BJ (cell line): ENCODE measurements around the gene ABCC1. TPM values are rescaled to one million over a fixed set of nuclear protein-coding genes. Genes with fewer than 3 reads are reported as not detected.

Experiments used
- CTCF ChIA-PET: fragments of 350-600 bp; formaldehyde crosslinking; extraction: SDS; loops from one replicate; lab custom pipeline; 2021; ENCODE audit warnings: antibody characterized with exemption, inconsistent platforms; lab: Yijun Ruan, JAX
- POLR2A ChIA-PET: fragments of 300-600 bp; sonication (Branson Sonifier 250); formaldehyde crosslinking; extraction: SDS; loops from one replicate; lab custom pipeline; 2021; ENCODE audit warnings: antibody characterized with exemption; lab: Charles Lee
- DNase-seq: peaks from one replicate; pipeline ENCODE4 v3.0.0-alpha.2; 2011; ENCODE audit warnings: low read depth
- H3K27me3 ChIP-seq: 2 replicates; pipeline ENCODE4 v1.6.0; 2011; ENCODE audit warnings: low read length; ENCODE audit not compliant: control insufficient read depth, insufficient read depth
- H3K36me3 ChIP-seq: 2 replicates; pipeline ENCODE4 v1.5.1; 2011; ENCODE audit warnings: low read length; ENCODE audit not compliant: control insufficient read depth, insufficient read depth
- H3K4me3 ChIP-seq: 2 replicates; pipeline ENCODE4 v1.5.1; 2011; ENCODE audit warnings: low read depth, mild to moderate bottlenecking, control low read depth, low read length
- polyA plus RNA-seq: library from polyadenylated mRNA; depleted of rRNA; stranded (reverse); fragments of >200 nt; gene quantifications from 2 replicates; pipeline ENCODE4 v1.2.3, GENCODE V29; 2011
- TF ChIP-seq, protein P1 (sequence below): IDR thresholded peaks from 2 replicates; pipeline ENCODE4 v1.5.1; 2011; ENCODE audit warnings: low read depth, mild to moderate bottlenecking, control low read depth, inconsistent platforms, low read length, moderate library complexity; ENCODE audit not compliant: insufficient read depth

Gene ABCC1
- polyA plus RNA-seq, 1 experiment = 27.3 TPM

DNA sequence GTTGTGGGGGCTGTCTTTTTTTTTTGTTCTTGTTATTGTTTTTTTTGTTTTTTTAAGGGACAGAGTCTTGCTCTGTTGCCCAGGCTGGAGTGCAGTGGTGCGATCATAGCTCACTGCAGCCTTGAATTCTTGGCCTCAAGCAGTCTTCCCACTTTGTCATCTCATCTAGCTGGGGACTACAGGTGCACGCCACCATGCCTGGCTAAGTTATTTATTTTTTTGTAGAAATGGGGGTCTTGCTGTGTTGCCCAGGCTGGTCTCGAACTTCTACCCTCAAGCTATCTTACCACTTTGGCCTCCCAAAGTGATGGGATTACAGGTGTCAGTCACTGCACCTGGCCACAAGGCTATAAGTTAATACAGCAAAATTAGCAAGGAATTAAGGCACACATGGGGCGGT is 101.7 kb downstream of the ABCC1 start:
- POLR2A ChIA-PET = no interaction called here
- CTCF ChIA-PET = interaction anchor here (0.6 kb wide), 1 partner anchor 19 kb away, joined by 3 read pairs; no protein-coding TSS in a partner anchor

DNA sequence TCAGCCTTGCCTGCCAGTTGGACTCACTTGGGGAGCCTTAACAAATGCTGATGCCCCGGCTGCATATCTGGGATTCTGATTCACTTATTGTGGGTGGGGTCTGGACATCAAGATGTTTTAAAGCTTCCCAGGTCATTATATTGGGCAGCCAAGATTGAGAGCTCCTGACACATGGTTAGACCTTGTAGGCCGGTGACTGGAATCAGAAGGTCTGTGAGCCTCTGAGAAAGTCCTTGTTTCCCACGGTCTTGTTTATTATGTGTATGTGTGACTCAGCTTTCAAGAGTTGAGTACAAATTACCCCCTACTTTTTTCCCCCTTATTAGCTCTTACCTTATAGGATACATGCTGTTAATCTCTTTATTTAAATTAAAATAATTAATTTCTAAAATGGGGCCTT is 103.5 kb downstream of the ABCC1 start:
- H3K27me3 ChIP-seq = no peaks in the 10 kb centered on the region
- no peak overlapping the region for H3K4me3 ChIP-seq
- CTCF ChIA-PET = interaction anchor here (1.4 kb wide), 1 partner anchor 74 kb away, joined by 6 read pairs; no protein-coding TSS in a partner anchor
- POLR2A ChIA-PET = no interaction called here
- DNase-seq = no peak
- peaks cover 25% of the 10 kb centered on the region for H3K36me3 ChIP-seq
- TF ChIP-seq, protein P1, sequence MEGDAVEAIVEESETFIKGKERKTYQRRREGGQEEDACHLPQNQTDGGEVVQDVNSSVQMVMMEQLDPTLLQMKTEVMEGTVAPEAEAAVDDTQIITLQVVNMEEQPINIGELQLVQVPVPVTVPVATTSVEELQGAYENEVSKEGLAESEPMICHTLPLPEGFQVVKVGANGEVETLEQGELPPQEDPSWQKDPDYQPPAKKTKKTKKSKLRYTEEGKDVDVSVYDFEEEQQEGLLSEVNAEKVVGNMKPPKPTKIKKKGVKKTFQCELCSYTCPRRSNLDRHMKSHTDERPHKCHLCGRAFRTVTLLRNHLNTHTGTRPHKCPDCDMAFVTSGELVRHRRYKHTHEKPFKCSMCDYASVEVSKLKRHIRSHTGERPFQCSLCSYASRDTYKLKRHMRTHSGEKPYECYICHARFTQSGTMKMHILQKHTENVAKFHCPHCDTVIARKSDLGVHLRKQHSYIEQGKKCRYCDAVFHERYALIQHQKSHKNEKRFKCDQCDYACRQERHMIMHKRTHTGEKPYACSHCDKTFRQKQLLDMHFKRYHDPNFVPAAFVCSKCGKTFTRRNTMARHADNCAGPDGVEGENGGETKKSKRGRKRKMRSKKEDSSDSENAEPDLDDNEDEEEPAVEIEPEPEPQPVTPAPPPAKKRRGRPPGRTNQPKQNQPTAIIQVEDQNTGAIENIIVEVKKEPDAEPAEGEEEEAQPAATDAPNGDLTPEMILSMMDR = no peak

More for the DNA sequence above, 101.7 kb downstream of the ABCC1 start:
- H3K27me3 ChIP-seq = no peaks in the 10 kb centered on the region
- H3K36me3 ChIP-seq = peaks cover 23% of the 10 kb centered on the region
- no peak for DNase-seq
- no peak overlapping the region for H3K4me3 ChIP-seq
- TF ChIP-seq, protein P1 = no peak

DNA sequence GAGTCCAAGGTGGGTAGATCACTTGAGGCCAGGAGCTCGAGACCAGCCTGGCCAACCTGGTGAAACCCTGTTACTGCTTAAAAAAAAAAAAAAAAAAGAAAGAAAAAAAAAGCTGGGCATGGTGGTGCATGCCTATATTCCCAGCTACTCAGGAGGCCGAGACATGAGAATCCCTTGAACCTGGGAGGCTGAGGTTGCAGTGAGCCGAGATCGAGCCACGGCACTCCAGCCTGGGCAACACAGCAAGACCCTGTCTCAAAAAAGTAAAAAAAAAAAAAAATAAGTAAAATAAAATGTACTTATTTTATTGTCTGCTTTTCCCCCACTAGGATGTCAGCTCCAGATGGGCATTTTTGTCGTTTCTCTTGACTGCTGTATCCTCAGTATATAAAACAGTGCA is 107.7 kb downstream of the ABCC1 start:
- ChIA-PET POLR2A (no interaction called here), CTCF (interaction anchor here (1.0 to 1.2 kb wide), 2 partner anchors 182 to 291 kb away, joined by 3 read pairs; no protein-coding TSS in a partner anchor)
- H3K27me3 ChIP-seq = no peaks in the 10 kb centered on the region
- H3K36me3 ChIP-seq = peaks cover 17% of the 10 kb centered on the region
- no peak for DNase-seq
- H3K4me3 ChIP-seq = no peak overlapping the region
- TF ChIP-seq, protein P1 = no peak

DNA sequence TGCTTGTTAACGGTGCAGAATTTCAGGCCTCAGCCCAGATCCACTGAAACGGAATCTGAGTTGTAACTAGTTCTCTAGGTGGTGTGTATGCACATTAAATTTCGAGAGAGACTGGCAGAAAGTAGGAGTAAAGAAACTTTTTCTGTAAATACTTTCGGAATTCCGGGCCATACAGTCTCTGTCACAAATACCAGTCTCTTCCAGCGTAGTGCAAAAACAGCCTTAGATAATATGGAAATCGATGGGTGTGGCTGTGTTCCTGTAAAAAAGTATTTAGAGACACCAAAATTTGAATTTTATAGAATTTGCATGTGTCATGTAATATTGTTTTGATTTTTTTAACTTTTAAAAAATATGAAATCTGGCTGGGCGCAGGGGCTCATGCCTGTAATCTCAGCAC is 109.7 kb downstream of the ABCC1 start:
- ChIA-PET POLR2A (no interaction called here), CTCF (interaction anchor here (1.4 kb wide), 1 partner anchor 10 kb away, joined by 3 read pairs; no protein-coding TSS in a partner anchor)
- H3K4me3 ChIP-seq = no peak overlapping the region
- no peaks in the 10 kb centered on the region for H3K27me3 ChIP-seq
- TF ChIP-seq, protein P1 = no peak
- H3K36me3 ChIP-seq = peaks cover 13% of the 10 kb centered on the region
- no peak for DNase-seq

DNA sequence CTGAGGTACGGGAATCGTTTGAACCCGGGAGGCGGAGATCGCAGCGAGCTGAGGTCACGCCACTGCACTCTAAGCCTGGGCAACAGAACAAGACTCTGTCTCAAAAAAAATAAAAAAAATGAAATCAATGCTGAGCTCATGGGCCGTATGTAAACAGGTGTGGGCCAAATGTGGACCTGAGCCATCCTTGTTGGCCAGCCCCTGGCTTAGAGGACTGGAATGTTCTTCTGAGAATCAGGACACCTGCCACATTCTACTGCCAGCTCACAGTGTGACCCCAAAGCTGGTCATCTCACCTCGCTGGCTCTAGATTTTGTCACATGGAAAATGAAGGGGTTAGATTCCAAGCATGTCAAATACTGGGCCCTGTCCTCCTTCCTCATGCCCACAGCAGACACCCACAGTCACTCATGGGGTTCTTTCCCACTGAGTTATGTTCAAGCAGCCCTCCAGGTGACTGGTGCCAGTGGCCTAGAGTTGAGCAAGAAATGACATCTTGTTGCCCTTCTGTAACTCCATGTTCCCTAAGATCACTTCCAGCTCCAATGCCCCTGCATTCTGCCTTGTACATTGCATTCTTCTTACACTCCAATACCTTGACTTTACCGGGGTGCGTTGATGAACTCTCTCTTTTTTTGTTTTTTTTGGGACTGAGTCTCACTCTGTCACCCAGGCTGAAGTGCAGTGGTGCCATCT is 110.6 kb downstream of the ABCC1 start:
- no peak for DNase-seq
- Histone ChIP-seq H3K4me3 (no peak overlapping the region), H3K36me3 (peaks cover 16% of the 10 kb centered on the region), H3K27me3 (no peaks in the 10 kb centered on the region)
- POLR2A ChIA-PET = no interaction called here
- CTCF ChIA-PET = interaction anchor here (0.6 to 1.4 kb wide), 2 partner anchors 11 to 200 kb away, joined by 3 read pairs; no protein-coding TSS in a partner anchor
- TF ChIP-seq, protein P1 = no peak
